Activated CD4-positive, alpha-beta T cell treated with anti-CD3 and anti-CD28 coated beads for 36 hours (primary cell): ENCODE measurements around the gene AGPAT2. TPM values are rescaled to one million over a fixed set of nuclear protein-coding genes. Genes with fewer than 3 reads are reported as not detected.
A peak's percentile ranks its signal among the peaks of the same experiment; 100 is the strongest.

Experiments
- ATAC-seq: fragments of 200-7000 bp; cut with Tn5 transposase; one replicate; pipeline ENCODE4 v1.10.0; 2021; ENCODE audit warnings: mild to moderate bottlenecking, moderate library complexity
- CTCF ChIA-PET: fragments of 350-600 bp; sonication (Branson Sonifier 250); formaldehyde crosslinking; loops from one replicate; lab custom pipeline; 2021; ENCODE audit warnings: antibody characterized with exemption; lab: Charles Lee
- POLR2A ChIA-PET: fragments of 350-600 bp; sonication (Branson Sonifier 250); formaldehyde crosslinking; loops from one replicate; lab custom pipeline; 2021; ENCODE audit warnings: antibody characterized with exemption, inconsistent platforms; lab: Charles Lee
- DNase-seq: peaks from one replicate; pipeline ENCODE4 v3.0.0-alpha.2; 2020
- H3K27ac Mint-ChIP-seq: one replicate; pipeline ENCODE4 v1.8.0; 2021; ENCODE audit warnings: mixed read lengths
- H3K27me3 Mint-ChIP-seq: one replicate; pipeline ENCODE4 v1.8.0; 2021; ENCODE audit warnings: mixed read lengths
- H3K36me3 Mint-ChIP-seq: one replicate; pipeline ENCODE4 v1.8.0; 2021; ENCODE audit warnings: low read depth, mixed read lengths
- H3K4me1 Mint-ChIP-seq: one replicate; pipeline ENCODE4 v1.8.0; 2021; ENCODE audit warnings: mixed read lengths
- H3K4me3 Mint-ChIP-seq: one replicate; pipeline ENCODE4 v1.8.0; 2021; ENCODE audit warnings: mild to moderate bottlenecking, moderate library complexity, mixed read lengths
- H3K9me3 Mint-ChIP-seq: one replicate; pipeline ENCODE4 v1.8.0; 2021; ENCODE audit warnings: low read depth, mixed read lengths
- intact Hi-C, 2 experiments: fragments of 100-400 bp; cut with DNase I in 1 of 2; cut with micrococcal nuclease in 1 of 2; formaldehyde crosslinking; loops; one replicate each; pipeline versions ENCODE4 v1.14.2 to v1.15.1; 2022 to 2024; cut with DNase I, micrococcal nuclease
- total RNA-seq, 2 experiments: library from RNA; stranded (reverse); gene quantifications; one replicate each; pipeline ENCODE4 v1.2.3, GENCODE V29; 2021

Gene AGPAT2
- total RNA-seq, 2 experiments from 2014 or later: 9.0 to 10.4 TPM

GRCh38 chr9:136693135-136693489, 5.9 kb upstream of the AGPAT2 start:
- CTCF ChIA-PET: interaction anchor here (0.6 to 1.3 kb wide), 2 partner anchors 61 to 209 kb away, joined by 3 to 4 read pairs; no protein-coding TSS in a partner anchor
- ATAC-seq: no peak
- Mint-ChIP-seq H3K9me3 (no peaks in the 10 kb centered on the region), H3K36me3 (no peaks in the 10 kb centered on the region), H3K4me1 (no peaks in the 10 kb centered on the region), H3K27me3 (peaks cover 8% of the 10 kb centered on the region), H3K27ac (no peak overlapping the region), H3K4me3 (no peak overlapping the region)
- POLR2A ChIA-PET: no interaction called here
- DNase-seq: no peak
- intact Hi-C loops: no loop called here

- DNase-seq (no peak), ATAC-seq (no peak)
- no peaks in the 10 kb centered on the region for H3K36me3 Mint-ChIP-seq
- ChIA-PET POLR2A (no interaction called here), CTCF (interaction anchor here (0.6 to 1.3 kb wide), 2 partner anchors 60 to 208 kb away, joined by 3 to 4 read pairs; no protein-coding TSS in a partner anchor)
- H3K27me3 Mint-ChIP-seq: peaks cover 6% of the 10 kb centered on the region
- no peak overlapping the region for H3K27ac Mint-ChIP-seq
- H3K4me1 Mint-ChIP-seq: no peaks in the 10 kb centered on the region
- H3K9me3 Mint-ChIP-seq: no peaks in the 10 kb centered on the region
- intact Hi-C loops: no loop called here
- H3K4me3 Mint-ChIP-seq: no peak overlapping the region
These were observed 5.2 kb upstream of the AGPAT2 start for GRCh38 chr9:136692185-136693134.

DNA sequence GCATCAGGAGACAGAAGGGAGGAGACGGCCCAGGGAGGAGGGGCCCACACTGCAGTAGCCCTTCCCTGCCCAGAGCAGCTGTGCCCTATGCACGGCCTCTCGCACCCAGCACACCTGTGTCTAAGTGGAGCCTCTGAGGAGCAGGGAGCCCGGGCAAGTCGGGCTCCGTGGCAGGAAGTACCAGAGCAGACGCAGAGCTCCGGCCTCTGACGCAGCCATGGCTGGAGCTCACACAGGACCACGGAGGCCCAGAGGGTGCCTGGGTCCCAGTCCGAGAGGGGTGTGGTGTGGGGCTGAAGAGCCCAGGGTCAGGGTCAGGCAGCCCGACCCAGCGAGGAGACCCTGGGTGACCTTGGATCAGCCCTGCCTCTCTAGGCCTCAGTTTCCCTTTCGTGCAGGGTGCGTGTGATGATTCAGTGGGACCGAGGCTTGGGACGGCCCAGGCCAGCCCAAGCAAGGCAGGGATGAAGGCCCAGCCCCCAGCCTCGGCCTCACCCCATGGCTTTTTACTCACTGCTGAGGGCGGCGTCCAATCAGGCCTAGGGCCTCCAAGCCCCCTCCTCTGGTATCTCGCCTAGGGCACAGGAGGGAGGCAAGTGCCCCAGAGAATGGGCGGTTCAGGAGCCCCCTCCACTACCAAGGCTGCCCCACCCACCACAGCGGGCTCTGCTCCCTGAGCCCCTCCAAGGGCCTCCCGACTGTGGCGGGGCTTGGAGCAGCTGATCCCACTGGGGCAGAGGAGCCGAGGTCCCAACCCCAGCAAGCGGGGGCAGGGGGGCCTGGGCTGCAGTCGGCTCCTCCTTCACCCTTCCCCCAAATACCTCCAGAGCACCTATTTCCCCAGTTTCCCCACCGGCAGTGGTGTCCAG, 4.3 kb upstream of the AGPAT2 start:
- Mint-ChIP-seq H3K9me3 (no peaks in the 10 kb centered on the region), H3K27ac (no peak overlapping the region), H3K4me3 (no peak overlapping the region), H3K36me3 (no peaks in the 10 kb centered on the region), H3K4me1 (no peaks in the 10 kb centered on the region), H3K27me3 (peaks cover 4% of the 10 kb centered on the region)
- ChIA-PET POLR2A (no interaction called here), CTCF (no interaction called here)
- no peak for DNase-seq
- intact Hi-C loops: no loop called here
- no peak for ATAC-seq

DNA sequence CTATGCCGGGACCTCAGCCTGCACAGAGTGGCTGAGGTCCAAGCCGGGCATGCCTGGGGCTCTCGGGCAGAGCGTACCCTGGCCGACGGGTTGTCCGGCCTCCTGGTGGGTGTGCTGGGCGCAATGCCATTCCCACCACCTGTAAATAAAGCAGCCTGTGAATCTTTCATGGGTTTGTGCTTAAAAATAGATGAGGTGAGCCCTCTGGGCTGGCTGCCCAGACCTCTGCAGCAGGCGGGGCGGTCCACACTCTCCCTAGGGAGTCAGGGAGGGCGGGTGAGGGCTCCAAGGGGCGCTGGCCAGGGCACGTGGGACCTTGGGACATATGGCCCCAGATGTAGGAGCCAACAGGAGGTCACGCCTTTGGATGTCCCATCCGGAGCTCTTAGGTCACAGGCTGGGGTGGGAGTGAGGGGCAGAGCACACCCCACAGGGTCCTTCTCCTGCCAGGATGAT, 3.6 kb upstream of the AGPAT2 start:
- ATAC-seq (no peak), DNase-seq (no peak)
- Mint-ChIP-seq H3K4me1 (no peaks in the 10 kb centered on the region), H3K4me3 (no peak overlapping the region), H3K36me3 (no peaks in the 10 kb centered on the region), H3K27me3 (peaks cover 3% of the 10 kb centered on the region), H3K9me3 (no peaks in the 10 kb centered on the region), H3K27ac (no peak overlapping the region)
- intact Hi-C loops: no loop called here
- POLR2A ChIA-PET: no interaction called here
- CTCF ChIA-PET: no interaction called here

GRCh38 chr9:136690104-136690805, 3.0 kb upstream of the AGPAT2 start:
- CTCF ChIA-PET: no interaction called here
- POLR2A ChIA-PET: no interaction called here
- no peak for DNase-seq

GRCh38 chr9:136689108-136689460, 1.8 kb upstream of the AGPAT2 start:
- H3K27me3 Mint-ChIP-seq: peaks cover 2% of the 10 kb centered on the region

More at GRCh38 chr9:136690104-136690805, 3.0 kb upstream of the AGPAT2 start:
- Mint-ChIP-seq H3K36me3 (no peaks in the 10 kb centered on the region), H3K9me3 (no peaks in the 10 kb centered on the region), H3K27ac (no peak overlapping the region), H3K27me3 (peaks cover 2% of the 10 kb centered on the region), H3K4me1 (no peaks in the 10 kb centered on the region), H3K4me3 (no peak overlapping the region)
- intact Hi-C loops: no loop called here
- no peak for ATAC-seq

DNA sequence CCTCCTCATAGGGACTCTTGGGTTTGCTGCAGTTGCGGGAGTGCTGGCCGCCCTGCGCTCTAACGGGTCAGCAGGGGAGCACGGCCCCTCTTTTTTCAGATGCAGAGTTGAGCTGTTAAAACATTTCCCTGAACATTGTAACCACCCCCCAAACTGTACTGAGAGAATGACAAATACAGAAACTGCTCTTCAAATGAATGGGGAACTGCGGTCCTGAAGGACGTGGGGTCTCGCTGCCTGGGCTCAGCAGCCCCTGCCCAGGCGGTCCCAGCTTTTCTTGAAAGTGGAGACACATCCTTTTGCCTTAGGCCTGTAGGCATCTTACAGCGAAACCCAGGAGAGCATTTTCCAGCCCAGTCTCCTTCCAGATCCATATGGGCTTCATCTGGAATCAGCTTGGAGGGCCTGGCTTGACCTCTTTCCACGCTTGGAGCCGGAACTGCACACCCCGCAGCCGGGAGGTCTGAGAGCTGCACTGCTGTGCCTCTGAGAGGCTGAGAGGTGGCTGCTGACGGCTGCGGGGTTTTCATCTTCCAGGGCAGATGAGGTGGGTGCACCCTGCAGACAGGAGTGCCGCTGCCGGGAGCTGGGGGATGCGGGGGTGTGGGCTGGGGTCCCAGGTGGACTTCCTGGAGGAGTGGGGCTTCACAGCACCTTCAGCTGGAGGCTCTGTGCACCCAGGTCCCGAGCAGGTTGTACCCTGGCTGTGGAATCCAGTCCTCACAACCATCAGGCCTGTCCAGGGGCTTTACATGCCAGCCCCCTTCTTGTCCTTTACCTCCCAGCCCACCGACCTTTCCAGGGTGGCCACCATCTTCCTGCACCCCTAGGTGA, 1.2 kb upstream of the AGPAT2 start:
- no peak for ATAC-seq
- Mint-ChIP-seq H3K9me3 (no peaks in the 10 kb centered on the region), H3K4me3 (no peak overlapping the region), H3K27me3 (peaks cover 2% of the 10 kb centered on the region), H3K27ac (no peak overlapping the region), H3K4me1 (no peaks in the 10 kb centered on the region), H3K36me3 (no peaks in the 10 kb centered on the region)
- ChIA-PET POLR2A (no interaction called here), CTCF (interaction anchor here (0.6 to 1.0 kb wide), 3 partner anchors 16 to 347 kb away, joined by 3 to 4 read pairs (median 3); no protein-coding TSS in a partner anchor)
- DNase-seq: no peak
- intact Hi-C loops: no loop called here

More at GRCh38 chr9:136689108-136689460, 1.8 kb upstream of the AGPAT2 start:
- no peak overlapping the region for H3K27ac Mint-ChIP-seq
- H3K4me1 Mint-ChIP-seq: no peaks in the 10 kb centered on the region
- DNase-seq (no peak), ATAC-seq (no peak)
- CTCF ChIA-PET: interaction anchor here (0.6 kb wide), 1 partner anchor 204 kb away, joined by 3 read pairs; no protein-coding TSS in a partner anchor
- POLR2A ChIA-PET: no interaction called here
- no peaks in the 10 kb centered on the region for H3K36me3 Mint-ChIP-seq
- no peaks in the 10 kb centered on the region for H3K9me3 Mint-ChIP-seq
- intact Hi-C loops: no loop called here
- H3K4me3 Mint-ChIP-seq: no peak overlapping the region

DNA sequence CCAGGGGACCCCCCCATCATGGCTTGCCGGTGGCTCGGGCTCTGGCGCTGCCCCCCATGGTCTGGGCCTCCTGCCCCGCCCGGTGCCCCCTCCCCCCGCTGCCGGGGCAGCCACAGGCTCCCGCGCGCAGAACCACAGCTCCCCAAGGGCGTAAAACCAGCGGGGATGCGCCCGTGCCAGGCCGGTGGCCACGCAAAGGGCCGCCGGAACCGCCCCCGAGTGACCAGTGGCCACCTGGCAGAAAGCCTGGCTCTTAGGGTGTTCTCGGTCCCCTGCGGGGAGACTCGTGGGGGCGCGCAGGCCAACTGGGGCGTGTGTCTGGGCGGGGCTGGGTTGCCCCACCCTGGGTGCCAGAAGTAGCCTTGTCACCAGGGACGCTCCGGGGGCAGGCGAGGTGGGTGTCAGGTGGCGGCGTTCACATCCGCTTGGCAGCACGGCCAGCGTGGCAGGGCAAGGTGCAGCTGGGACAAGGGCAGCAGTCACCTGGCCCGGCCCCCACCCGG, 515 bp upstream of the AGPAT2 start:
- Mint-ChIP-seq H3K4me1 (no peaks in the 10 kb centered on the region), H3K27me3 (peaks cover 2% of the 10 kb centered on the region), H3K4me3 (no peak overlapping the region), H3K36me3 (no peaks in the 10 kb centered on the region), H3K9me3 (no peaks in the 10 kb centered on the region), H3K27ac (no peak overlapping the region)
- intact Hi-C loops: loop anchor here in 1 of 2 experiments (1.0 kb wide), 4 partner anchors 14 to 324 kb away; partner anchors contain the start of genes DNLZ and SEC16A
- DNase-seq: peak; percentile 35
- no peak for ATAC-seq
- ChIA-PET POLR2A (interaction anchor here (0.6 kb wide), 1 partner anchor 13 kb away, joined by 6 read pairs; no protein-coding TSS in a partner anchor), CTCF (interaction anchor here (0.7 to 1.0 kb wide), 2 partner anchors 15 to 348 kb away, joined by 3 to 4 read pairs; no protein-coding TSS in a partner anchor)

DNA sequence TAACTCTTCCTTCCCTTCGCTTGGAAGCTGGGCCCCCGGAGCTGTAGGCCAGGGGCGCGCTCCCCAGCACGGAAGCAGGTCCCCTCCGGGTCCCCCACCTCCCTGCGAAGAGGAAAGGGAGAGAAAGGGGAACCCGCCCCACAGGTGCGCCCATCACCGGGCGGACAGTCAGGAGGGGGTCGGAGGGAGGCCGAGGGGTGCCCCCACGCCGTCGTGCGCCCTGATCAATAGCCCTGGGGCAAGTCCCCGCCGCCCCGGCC, 793 bp downstream of the AGPAT2 start:
- no peaks in the 10 kb centered on the region for H3K36me3 Mint-ChIP-seq
- intact Hi-C loops: no loop called here
- no peak overlapping the region for H3K27ac Mint-ChIP-seq

DNA sequence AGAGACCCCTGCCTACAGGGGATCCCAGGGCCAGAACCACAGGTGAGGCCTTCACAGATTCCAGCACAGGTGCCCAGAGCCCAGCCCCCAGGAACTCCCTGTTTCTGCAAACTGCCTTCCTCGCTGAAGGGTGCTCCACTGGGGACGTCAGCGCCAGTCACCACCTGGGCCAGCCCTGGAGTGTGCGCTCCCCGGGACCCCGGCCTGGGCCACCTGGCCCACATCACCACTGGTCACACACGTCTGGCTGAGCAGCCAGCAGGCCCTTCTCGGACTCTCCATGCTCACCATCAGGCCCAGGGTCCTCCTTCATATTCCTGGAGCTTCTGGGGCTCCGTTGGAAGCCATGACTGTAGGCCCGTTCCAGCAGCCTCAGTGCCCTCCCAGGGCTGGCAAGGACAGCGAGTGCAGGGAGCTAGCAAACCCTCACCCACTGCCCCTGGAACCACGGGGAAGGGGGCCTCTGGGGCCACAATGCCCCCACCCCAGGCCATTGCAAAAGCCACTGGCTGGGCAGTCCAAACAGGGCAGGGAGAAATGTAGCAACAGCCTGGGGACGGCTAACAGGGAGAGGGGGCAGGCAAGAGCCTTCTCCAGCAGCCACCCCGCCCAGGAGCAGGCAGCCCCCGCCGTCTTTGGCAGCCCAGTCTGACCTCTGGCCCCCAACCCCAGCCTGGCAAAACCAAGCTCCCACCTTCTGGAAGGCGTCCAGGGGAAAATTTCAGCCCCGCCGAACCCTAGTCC, 1.3 kb downstream of the AGPAT2 start:
- Mint-ChIP-seq H3K9me3 (no peaks in the 10 kb centered on the region), H3K4me1 (no peaks in the 10 kb centered on the region), H3K27ac (no peak overlapping the region), H3K36me3 (no peaks in the 10 kb centered on the region), H3K27me3 (peaks cover 2% of the 10 kb centered on the region), H3K4me3 (peak overlapping the region; percentile 70)
- ChIA-PET POLR2A (no interaction called here), CTCF (interaction anchor here (0.7 kb wide), 1 partner anchor 15 kb away, joined by 4 read pairs; no protein-coding TSS in a partner anchor)
- intact Hi-C loops: no loop called here
- DNase-seq (no peak), ATAC-seq (no peak)

More for the DNA sequence above, 793 bp downstream of the AGPAT2 start:
- no peaks in the 10 kb centered on the region for H3K9me3 Mint-ChIP-seq
- DNase-seq (no peak), ATAC-seq (no peak)
- peaks cover 2% of the 10 kb centered on the region for H3K27me3 Mint-ChIP-seq
- ChIA-PET CTCF (interaction anchor here (0.7 kb wide), 1 partner anchor 14 kb away, joined by 4 read pairs; no protein-coding TSS in a partner anchor), POLR2A (no interaction called here)
- H3K4me1 Mint-ChIP-seq: no peaks in the 10 kb centered on the region
- peak overlapping the region; percentile 70 for H3K4me3 Mint-ChIP-seq
